ENCODE results near the gene NAE1.

DNA sequence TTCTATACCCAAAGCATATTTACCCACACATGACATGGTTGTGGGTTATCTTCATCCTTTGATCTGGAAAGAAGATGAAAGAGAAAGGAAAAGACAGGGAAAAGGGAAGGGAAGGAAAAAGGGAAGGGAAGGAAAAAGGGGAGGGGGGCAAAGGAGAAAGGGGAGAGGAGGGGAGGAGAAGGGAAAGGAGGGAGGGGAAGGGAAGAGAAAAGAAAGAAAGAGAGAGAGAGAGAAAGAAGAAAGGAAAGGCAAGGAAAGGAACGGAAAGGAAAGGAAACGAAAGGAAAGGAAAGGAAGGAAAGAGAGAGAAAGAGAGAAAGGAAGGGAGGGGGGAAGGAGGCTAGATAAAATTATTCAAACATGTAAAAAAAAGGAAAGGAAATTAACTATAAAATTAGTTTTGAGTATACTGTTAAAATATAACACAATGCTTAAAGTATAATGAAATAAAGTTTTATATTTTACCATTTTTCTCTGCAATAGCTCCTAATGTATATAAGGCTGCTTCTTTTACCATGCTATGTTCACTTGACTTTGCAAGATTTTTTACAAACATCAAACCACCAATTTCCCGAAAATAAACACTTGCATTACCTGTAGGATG is 40.5 kb downstream of the NAE1 start:
- TF ChIP-seq EZH2phosphoT487 (IDR thresholded peaks at IDR 0.05; ENCODE audit: borderline replicate concordance, low read length) (no peak), EZH2 (IDR thresholded peaks at IDR 0.05; ENCODE audit: low read length, unreplicated experiment) (no peak)
- TF ChIP-seq, protein P1, sequence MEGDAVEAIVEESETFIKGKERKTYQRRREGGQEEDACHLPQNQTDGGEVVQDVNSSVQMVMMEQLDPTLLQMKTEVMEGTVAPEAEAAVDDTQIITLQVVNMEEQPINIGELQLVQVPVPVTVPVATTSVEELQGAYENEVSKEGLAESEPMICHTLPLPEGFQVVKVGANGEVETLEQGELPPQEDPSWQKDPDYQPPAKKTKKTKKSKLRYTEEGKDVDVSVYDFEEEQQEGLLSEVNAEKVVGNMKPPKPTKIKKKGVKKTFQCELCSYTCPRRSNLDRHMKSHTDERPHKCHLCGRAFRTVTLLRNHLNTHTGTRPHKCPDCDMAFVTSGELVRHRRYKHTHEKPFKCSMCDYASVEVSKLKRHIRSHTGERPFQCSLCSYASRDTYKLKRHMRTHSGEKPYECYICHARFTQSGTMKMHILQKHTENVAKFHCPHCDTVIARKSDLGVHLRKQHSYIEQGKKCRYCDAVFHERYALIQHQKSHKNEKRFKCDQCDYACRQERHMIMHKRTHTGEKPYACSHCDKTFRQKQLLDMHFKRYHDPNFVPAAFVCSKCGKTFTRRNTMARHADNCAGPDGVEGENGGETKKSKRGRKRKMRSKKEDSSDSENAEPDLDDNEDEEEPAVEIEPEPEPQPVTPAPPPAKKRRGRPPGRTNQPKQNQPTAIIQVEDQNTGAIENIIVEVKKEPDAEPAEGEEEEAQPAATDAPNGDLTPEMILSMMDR (conservative IDR thresholded peaks at IDR 0.05; ENCODE audit: low read depth, low read length), result no peak

Data from PC-3 (cell line).